ENCODE results near the gene C2CD5.

- TF ChIP-seq CTCF (IDR thresholded peaks at IDR 0.05; ENCODE audit: low read length) (peak; percentile 61), EZH2 (optimal IDR thresholded peaks at IDR 0.05; ENCODE audit: low read depth, low read length) (no peak), EZH2phosphoT487 (IDR thresholded peaks at IDR 0.05; ENCODE audit: low read length) (no peak)
Measured at GRCh38 chr12:22529281-22530060, 14.9 kb downstream of the C2CD5 start.
